Neutrophil (primary cell): ENCODE data around the gene WBP2.
"Not testable (repeated sequence)": the region's sequence is repeated elsewhere in the genome, so short reads cannot be mapped to it uniquely, and the experiment has no call there.

ENCODE experiments used
- H3K27ac ChIP-seq: fragments of 200-600 bp; sonication (generic); 2 replicates; pipeline ENCODE4 v1.5.1; 2016; ENCODE audit warnings: mild to moderate bottlenecking, moderate library complexity
- H3K27me3 ChIP-seq: fragments of 200-600 bp; sonication (generic); 2 replicates; pipeline ENCODE4 v1.6.0; 2016; ENCODE audit warnings: mild to moderate bottlenecking
- H3K36me3 ChIP-seq: fragments of 200-600 bp; sonication (generic); 2 replicates; pipeline ENCODE4 v1.5.1; 2017
- H3K4me1 ChIP-seq, 2 experiments: fragments of 200-600 bp in 1 of 2; sonication (generic) in 1 of 2; 1 replicate in 1 of 2; 2 replicates in 1 of 2; pipeline versions ENCODE4 v1.5.1 to v1.6.1; 2013 to 2016; ENCODE audit warnings: low read depth in 1 of 2, low read length in 1 of 2, mild to moderate bottlenecking in 1 of 2, moderate library complexity in 1 of 2; ENCODE audit not compliant: control insufficient read depth in 1 of 2, insufficient read depth in 1 of 2
- H3K4me3 ChIP-seq, 2 experiments: fragments of 200-600 bp in 1 of 2; sonication (generic) in 1 of 2; 1 replicate in 1 of 2; 2 replicates in 1 of 2; pipeline ENCODE4 v1.5.1; 2013 to 2016; ENCODE audit warnings: low read depth in 1 of 2, low read length in 1 of 2, mild to moderate bottlenecking in 1 of 2, moderate library complexity in 1 of 2
- H3K9me3 ChIP-seq: fragments of 200-600 bp; sonication (generic); 2 replicates; pipeline ENCODE4 v1.5.1; 2016
- TF ChIP-seq, protein P1 (sequence below): fragments of 200-600 bp; sonication (generic); IDR thresholded peaks from 2 replicates; pipeline ENCODE4 v1.5.1; 2016; ENCODE audit warnings: antibody characterized with exemption

The WBP2 gene

DNA sequence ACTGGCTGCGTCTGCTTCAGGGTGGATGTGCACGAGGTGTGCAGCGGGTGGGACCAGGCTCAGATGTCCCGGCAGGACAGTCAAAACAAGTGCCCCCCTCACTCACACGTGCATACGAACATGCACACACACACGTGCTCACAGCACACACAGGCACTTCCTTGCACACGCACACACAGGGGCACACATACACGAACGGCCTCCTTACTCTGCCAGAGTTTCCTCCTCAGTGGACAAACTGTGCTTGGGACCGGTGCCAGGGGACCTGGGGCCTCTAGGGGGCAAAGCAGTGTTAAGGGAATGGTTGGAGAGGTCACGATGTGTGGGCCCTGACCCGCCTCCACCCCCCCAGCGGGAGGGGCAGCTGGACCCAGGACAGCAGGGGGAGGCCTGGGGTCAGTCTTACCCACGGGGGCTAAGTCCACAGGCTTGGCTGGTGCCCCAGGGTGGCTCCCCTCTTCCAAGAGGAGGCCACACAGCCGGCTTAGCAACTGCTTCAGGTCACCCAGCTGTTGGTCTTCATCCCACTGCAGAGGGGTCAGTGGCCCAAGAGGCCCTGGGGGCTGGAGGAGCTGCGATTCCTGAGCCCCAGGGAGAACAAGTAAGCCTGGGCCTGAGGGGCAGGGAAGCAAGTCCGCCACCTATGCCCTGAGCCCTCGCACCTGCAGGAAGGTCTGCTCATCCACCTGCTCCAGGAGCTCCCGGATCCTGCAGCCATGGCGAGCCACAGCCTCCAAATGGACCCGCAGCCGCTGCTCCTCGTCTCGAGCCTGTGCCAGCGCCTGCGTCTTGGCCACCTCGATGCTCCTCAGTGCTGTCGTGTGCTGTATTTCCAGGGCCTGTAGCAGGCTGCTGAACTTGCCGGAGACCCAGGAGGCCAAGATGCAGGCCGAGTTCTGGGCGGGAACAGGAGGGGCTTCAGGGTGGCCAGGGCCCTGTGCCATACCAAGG is 36.7 kb upstream of the WBP2 start:
- H3K4me1 ChIP-seq, result peaks cover 13 to 14% of the 10 kb centered on the region in 2 experiments
- TF ChIP-seq, protein P1, sequence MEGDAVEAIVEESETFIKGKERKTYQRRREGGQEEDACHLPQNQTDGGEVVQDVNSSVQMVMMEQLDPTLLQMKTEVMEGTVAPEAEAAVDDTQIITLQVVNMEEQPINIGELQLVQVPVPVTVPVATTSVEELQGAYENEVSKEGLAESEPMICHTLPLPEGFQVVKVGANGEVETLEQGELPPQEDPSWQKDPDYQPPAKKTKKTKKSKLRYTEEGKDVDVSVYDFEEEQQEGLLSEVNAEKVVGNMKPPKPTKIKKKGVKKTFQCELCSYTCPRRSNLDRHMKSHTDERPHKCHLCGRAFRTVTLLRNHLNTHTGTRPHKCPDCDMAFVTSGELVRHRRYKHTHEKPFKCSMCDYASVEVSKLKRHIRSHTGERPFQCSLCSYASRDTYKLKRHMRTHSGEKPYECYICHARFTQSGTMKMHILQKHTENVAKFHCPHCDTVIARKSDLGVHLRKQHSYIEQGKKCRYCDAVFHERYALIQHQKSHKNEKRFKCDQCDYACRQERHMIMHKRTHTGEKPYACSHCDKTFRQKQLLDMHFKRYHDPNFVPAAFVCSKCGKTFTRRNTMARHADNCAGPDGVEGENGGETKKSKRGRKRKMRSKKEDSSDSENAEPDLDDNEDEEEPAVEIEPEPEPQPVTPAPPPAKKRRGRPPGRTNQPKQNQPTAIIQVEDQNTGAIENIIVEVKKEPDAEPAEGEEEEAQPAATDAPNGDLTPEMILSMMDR, result no peak
- H3K4me3 ChIP-seq, result no peak overlapping the region
- H3K27ac ChIP-seq, result no peak overlapping the region
- no peaks in the 10 kb centered on the region for H3K9me3 ChIP-seq
- H3K27me3 ChIP-seq, result no peaks in the 10 kb centered on the region
- no peaks in the 10 kb centered on the region for H3K36me3 ChIP-seq

GRCh38 chr17:75891022-75891604 is 36.0 kb upstream of the WBP2 start:
- no peaks in the 10 kb centered on the region for H3K27me3 ChIP-seq
- no peak overlapping the region for H3K27ac ChIP-seq
- no peaks in the 10 kb centered on the region for H3K9me3 ChIP-seq
- H3K4me1 ChIP-seq, result peaks cover 9 to 12% of the 10 kb centered on the region in 2 experiments
- TF ChIP-seq, protein P1, result no peak
- no peak overlapping the region for H3K4me3 ChIP-seq
- H3K36me3 ChIP-seq, result no peaks in the 10 kb centered on the region

- TF ChIP-seq, protein P1, result no peak
- no peaks in the 10 kb centered on the region for H3K36me3 ChIP-seq
- no peak overlapping the region for H3K27ac ChIP-seq
- no peaks in the 10 kb centered on the region for H3K27me3 ChIP-seq
- peaks cover 8 to 13% of the 10 kb centered on the region in 2 experiments for H3K4me1 ChIP-seq
- no peak overlapping the region for H3K4me3 ChIP-seq
- no peaks in the 10 kb centered on the region for H3K9me3 ChIP-seq
These were observed 34.3 kb upstream of the WBP2 start for GRCh38 chr17:75889454-75889853.

DNA sequence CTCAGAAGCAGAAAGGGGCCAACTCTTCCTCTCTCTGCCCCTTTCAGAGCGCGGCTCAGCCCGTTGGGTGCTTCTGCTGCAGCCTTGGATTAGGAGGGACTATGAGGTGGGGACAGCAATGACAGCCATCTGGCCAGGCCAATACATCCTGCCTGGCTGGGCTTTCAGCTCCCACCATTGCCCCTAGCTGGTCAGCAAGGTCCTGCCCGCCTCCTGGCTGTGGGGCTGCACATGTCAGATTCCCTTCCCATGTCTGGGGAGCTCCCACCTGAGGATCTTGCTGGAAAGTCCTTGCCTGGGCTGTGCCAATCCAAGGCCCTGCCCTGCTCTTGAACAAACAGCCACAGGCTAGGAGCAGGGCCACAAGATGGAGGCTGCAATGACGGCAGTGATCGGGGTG is 33.3 kb upstream of the WBP2 start:
- no peaks in the 10 kb centered on the region for H3K36me3 ChIP-seq
- TF ChIP-seq, protein P1, result no peak
- H3K27me3 ChIP-seq, result no peaks in the 10 kb centered on the region
- no peak overlapping the region for H3K27ac ChIP-seq
- no peak overlapping the region for H3K4me3 ChIP-seq
- H3K9me3 ChIP-seq, result no peaks in the 10 kb centered on the region
- peaks cover 8 to 13% of the 10 kb centered on the region in 2 experiments for H3K4me1 ChIP-seq

DNA sequence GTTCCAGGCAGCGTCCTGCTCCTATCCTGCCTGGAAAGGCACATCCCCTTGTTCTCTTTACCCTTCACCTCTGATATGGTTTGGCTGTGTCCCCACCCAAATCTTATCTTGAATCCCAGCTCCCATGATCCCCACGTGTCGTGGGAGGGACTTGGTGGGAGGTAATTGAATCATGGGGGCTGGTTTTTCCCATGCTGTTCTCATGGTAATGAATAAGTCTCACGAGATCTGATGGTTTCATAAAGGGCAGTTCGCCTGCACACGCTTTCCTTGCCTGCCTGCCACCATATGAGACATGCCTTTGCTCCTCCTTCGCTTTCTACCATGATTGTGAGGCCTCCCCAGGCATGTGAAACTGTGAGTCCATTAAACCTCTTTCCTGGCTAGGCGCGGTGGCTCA is 30.7 kb upstream of the WBP2 start:
- H3K9me3 ChIP-seq, H3K27ac ChIP-seq, H3K36me3 ChIP-seq, H3K4me3 ChIP-seq: not testable (repeated sequence)
- Histone ChIP-seq H3K4me1 (peaks cover 8 to 13% of the 10 kb centered on the region in 2 experiments), H3K27me3 (peaks cover 22% of the 10 kb centered on the region)

- no peaks in the 10 kb centered on the region for H3K36me3 ChIP-seq
- no peak overlapping the region for H3K4me3 ChIP-seq
- peaks cover 8 to 13% of the 10 kb centered on the region in 2 experiments for H3K4me1 ChIP-seq
- TF ChIP-seq, protein P1, result no peak
- peaks cover 26% of the 10 kb centered on the region for H3K27me3 ChIP-seq
- H3K27ac ChIP-seq, result no peak overlapping the region
- no peaks in the 10 kb centered on the region for H3K9me3 ChIP-seq
These were observed 30.3 kb upstream of the WBP2 start for GRCh38 chr17:75885431-75885830.
